Fibroblast of lung (primary cell): ENCODE data around the gene STARD8. TPM values are rescaled to one million over a fixed set of nuclear protein-coding genes. Genes with fewer than 3 reads are reported as not detected.

Experiments used
- DNase-seq, 2 donors: peaks; one replicate each; pipeline versions ENCODE4 v3.0.0 to v3.0.0-alpha.2; 2010; ENCODE audit warnings: low read depth in 2 of 2
- H2AFZ ChIP-seq: 2 replicates; pipeline ENCODE4 v1.5.1; 2012; ENCODE audit warnings: low read length, control low read depth, inconsistent platforms
- H3K27ac ChIP-seq: 2 replicates; pipeline ENCODE4 v1.5.1; 2011; ENCODE audit warnings: low read length, control low read depth; ENCODE audit not compliant: insufficient read depth
- H3K27me3 ChIP-seq: 2 replicates; pipeline ENCODE4 v1.5.1; 2011; ENCODE audit warnings: mild to moderate bottlenecking, low read length; ENCODE audit not compliant: control insufficient read depth, insufficient read depth
- H3K36me3 ChIP-seq: 2 replicates; pipeline ENCODE4 v1.5.1; 2011; ENCODE audit warnings: low read length; ENCODE audit not compliant: control insufficient read depth, insufficient read depth
- H3K4me1 ChIP-seq: 2 replicates; pipeline ENCODE4 v1.5.1; 2011; ENCODE audit warnings: low read length; ENCODE audit not compliant: control insufficient read depth, insufficient read depth; ENCODE audit errors: extremely low read depth
- H3K4me2 ChIP-seq: 2 replicates; pipeline ENCODE4 v1.5.1; 2011; ENCODE audit warnings: low read length, control low read depth; ENCODE audit not compliant: insufficient read depth; ENCODE audit errors: extremely low read depth
- H3K4me3 ChIP-seq, 4 experiments: fragments of 200-600 bp in 1 of 4; sonication (generic) in 1 of 4; replicated peaks in 1 of 4; 2 replicates each; pipeline ENCODE4 v1.5.1; 2011 to 2016; ENCODE audit warnings: low read length in 4 of 4, low read depth in 3 of 4, mild to moderate bottlenecking in 3 of 4, control low read depth in 2 of 4, inconsistent platforms in 1 of 4, mixed read lengths in 1 of 4; ENCODE audit not compliant: insufficient read depth in 1 of 4; ENCODE audit errors: control extremely low read depth in 1 of 4
- H3K79me2 ChIP-seq: 2 replicates; pipeline ENCODE4 v1.5.1; 2012; ENCODE audit warnings: mild to moderate bottlenecking, low read length, inconsistent platforms; ENCODE audit not compliant: control insufficient read depth, insufficient read depth
- H3K9ac ChIP-seq: 2 replicates; pipeline ENCODE4 v1.5.1; 2011; ENCODE audit warnings: mild to moderate bottlenecking, low read length, control low read depth; ENCODE audit not compliant: insufficient read depth
- H3K9me3 ChIP-seq: 2 replicates; pipeline ENCODE4 v1.5.1; 2012; ENCODE audit warnings: low read depth, low read length; ENCODE audit not compliant: control insufficient read depth, insufficient read depth
- H4K20me1 ChIP-seq: 2 replicates; pipeline ENCODE4 v1.5.1; 2011; ENCODE audit warnings: low read length; ENCODE audit not compliant: control insufficient read depth, insufficient read depth; ENCODE audit errors: extremely low read depth
- EZH2 ChIP-seq: IDR thresholded peaks from 2 replicates; pipeline ENCODE4 v1.5.1; 2012; ENCODE audit warnings: low read length, control low read depth, mild to moderate bottlenecking; ENCODE audit errors: missing control alignments
- polyA plus RNA-seq, 2 donors: library from polyadenylated mRNA; depleted of rRNA in 1 of 2; stranded (reverse) in 1 of 2; unstranded in 1 of 2; fragments of >200 nt; gene quantifications; 2 replicates each; pipeline ENCODE4 v1.2.1, GENCODE V29; 2011 to 2012; ENCODE audit warnings: missing spikeins in 1 of 2
- total RNA-seq: library from RNA; depleted of rRNA; stranded (reverse); fragments of >200 nt; gene quantifications from 2 replicates; pipeline ENCODE4 v1.2.1, GENCODE V29; 2014
- TF ChIP-seq, protein P1 (sequence below), 2 donors: IDR thresholded peaks in 1 of 2; conservative IDR thresholded peaks in 1 of 2; 1 replicate in 1 of 2; 2 replicates in 1 of 2; pipeline ENCODE4 v1.5.1; 2011 to 2012; ENCODE audit warnings: low read length in 2 of 2, control low read depth in 1 of 2, inconsistent platforms in 1 of 2, low read depth in 1 of 2, mild to moderate bottlenecking in 1 of 2

The STARD8 gene
- total and polyA plus RNA-seq, 2 donors (not counting 1 experiment from before 2014, with no cell fraction given), result 0.76 to 1.5 TPM

DNA sequence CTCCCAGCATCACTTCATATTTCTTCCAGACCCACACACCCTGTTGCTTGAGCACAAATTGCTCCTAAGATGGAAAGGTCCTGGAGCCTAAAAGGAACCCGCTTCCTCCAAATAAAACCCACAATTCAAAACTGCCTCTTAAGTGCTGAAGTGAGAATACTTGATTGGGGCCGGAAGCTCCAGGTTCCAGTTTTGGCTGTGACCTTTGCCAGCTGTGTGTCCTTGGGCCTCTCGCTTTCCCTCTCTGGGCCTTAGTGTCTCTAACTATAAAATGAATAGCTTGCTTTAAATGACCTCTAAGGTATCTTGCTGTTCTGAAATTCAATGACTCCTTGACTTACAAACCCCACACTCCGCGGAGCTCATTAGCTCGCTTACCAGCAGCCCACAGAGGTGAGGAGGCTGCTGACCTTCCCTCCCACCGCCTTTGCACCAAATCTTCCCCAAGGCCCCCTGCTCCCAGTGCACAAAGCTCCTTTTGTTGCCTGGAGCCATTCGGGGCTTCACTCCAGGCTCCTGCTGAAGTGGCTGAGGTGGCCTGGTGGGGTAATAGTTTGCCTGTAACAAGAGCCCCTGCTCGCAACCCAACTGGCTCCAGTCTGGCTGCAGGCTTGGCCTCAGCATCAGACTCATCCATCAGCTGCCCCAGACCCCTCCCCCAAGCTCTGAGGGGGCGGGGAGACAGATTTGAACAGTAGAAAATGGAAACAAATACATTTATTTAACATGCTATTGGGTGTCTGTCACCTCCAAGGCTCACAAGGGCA, 21.8 kb downstream of the STARD8 start:
- Histone ChIP-seq H3K9ac (no peak overlapping the region), H3K9me3 (no peaks in the 10 kb centered on the region), H3K4me2 (no peak overlapping the region), H3K79me2 (no peaks in the 10 kb centered on the region), H3K36me3 (no peaks in the 10 kb centered on the region), H3K4me1 (no peaks in the 10 kb centered on the region), H3K27me3 (no peaks in the 10 kb centered on the region), H2AFZ (no peak overlapping the region), H4K20me1 (no peaks in the 10 kb centered on the region), H3K27ac (no peak overlapping the region), H3K4me3 (no peak overlapping the region)
- peak in 1 of 2 donors; percentile 55 for DNase-seq
- TF ChIP-seq, protein P1, sequence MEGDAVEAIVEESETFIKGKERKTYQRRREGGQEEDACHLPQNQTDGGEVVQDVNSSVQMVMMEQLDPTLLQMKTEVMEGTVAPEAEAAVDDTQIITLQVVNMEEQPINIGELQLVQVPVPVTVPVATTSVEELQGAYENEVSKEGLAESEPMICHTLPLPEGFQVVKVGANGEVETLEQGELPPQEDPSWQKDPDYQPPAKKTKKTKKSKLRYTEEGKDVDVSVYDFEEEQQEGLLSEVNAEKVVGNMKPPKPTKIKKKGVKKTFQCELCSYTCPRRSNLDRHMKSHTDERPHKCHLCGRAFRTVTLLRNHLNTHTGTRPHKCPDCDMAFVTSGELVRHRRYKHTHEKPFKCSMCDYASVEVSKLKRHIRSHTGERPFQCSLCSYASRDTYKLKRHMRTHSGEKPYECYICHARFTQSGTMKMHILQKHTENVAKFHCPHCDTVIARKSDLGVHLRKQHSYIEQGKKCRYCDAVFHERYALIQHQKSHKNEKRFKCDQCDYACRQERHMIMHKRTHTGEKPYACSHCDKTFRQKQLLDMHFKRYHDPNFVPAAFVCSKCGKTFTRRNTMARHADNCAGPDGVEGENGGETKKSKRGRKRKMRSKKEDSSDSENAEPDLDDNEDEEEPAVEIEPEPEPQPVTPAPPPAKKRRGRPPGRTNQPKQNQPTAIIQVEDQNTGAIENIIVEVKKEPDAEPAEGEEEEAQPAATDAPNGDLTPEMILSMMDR (conservative IDR thresholded peaks at IDR 0.05 in 1 of 2, IDR thresholded peaks at IDR 0.05 in 1 of 2; ENCODE audit: low read depth in 1 of 2, low read length in 2 of 2), result no peak
- TF ChIP-seq EZH2, result no peak

DNA sequence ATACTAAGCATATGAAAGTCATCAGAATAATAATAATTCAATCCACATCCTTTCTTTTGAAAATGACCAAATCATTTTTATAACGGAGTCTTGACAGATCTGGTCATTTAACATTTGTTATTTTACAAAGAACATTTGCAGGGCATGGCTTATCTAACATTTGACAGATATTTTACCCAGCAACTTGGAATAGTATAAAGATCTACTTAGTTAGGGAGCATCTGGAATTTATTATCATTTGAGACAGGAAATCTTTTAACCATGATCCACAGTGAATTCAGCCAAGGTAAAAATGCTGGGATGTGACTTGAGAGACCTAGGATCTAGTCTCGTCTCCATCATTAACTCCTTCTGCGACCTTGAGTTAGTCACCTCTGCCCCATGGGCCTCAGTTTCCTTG, 22.4 kb downstream of the STARD8 start:
- no peaks in the 10 kb centered on the region for H3K9me3 ChIP-seq
- H3K27me3 ChIP-seq, result no peaks in the 10 kb centered on the region
- no peak overlapping the region for H2AFZ ChIP-seq
- no peak overlapping the region for H3K4me2 ChIP-seq
- no peaks in the 10 kb centered on the region for H4K20me1 ChIP-seq
- no peak overlapping the region for H3K27ac ChIP-seq
- H3K4me1 ChIP-seq, result no peaks in the 10 kb centered on the region
- no peak overlapping the region for H3K4me3 ChIP-seq
- DNase-seq, result no peak
- H3K79me2 ChIP-seq, result no peaks in the 10 kb centered on the region
- H3K9ac ChIP-seq, result no peak overlapping the region
- TF ChIP-seq, protein P1 (conservative IDR thresholded peaks at IDR 0.05 in 1 of 2, IDR thresholded peaks at IDR 0.05 in 1 of 2; ENCODE audit: low read depth in 1 of 2, low read length in 2 of 2), result no peak
- no peak for TF ChIP-seq EZH2
- no peaks in the 10 kb centered on the region for H3K36me3 ChIP-seq

DNA sequence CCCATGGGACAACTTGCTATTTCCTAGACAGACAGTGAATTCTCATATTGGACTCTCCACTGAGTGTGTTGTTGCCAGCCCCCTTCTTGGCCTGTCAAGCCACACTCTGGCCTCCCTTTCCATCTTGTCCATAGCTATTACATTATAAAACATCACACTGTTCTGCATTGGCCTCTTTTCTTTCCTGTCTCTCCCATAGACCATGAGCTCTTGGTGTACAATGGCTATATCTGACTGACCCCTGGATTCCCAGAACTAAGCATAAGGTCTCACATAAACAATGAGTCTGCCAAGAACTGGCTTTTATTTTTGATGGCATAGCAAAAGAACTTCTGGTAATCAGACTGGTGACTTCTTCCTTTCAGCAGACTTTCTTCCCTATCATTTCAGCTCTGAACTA, 23.8 kb downstream of the STARD8 start:
- Histone ChIP-seq H3K9me3 (no peaks in the 10 kb centered on the region), H3K4me1 (no peaks in the 10 kb centered on the region), H2AFZ (no peak overlapping the region), H3K27me3 (no peaks in the 10 kb centered on the region), H3K36me3 (no peaks in the 10 kb centered on the region), H3K27ac (no peak overlapping the region), H3K79me2 (no peaks in the 10 kb centered on the region), H3K4me3 (no peak overlapping the region), H3K4me2 (no peak overlapping the region), H3K9ac (no peak overlapping the region), H4K20me1 (no peaks in the 10 kb centered on the region)
- DNase-seq, result no peak
- no peak for TF ChIP-seq EZH2
- TF ChIP-seq, protein P1 (conservative IDR thresholded peaks at IDR 0.05 in 1 of 2, IDR thresholded peaks at IDR 0.05 in 1 of 2; ENCODE audit: low read depth in 1 of 2, low read length in 2 of 2), result no peak
